Left colon (tissue), 2 donors: ENCODE data around the gene RAPGEFL1. TPM values are rescaled to one million over a fixed set of nuclear protein-coding genes. Genes with fewer than 3 reads are reported as not detected.

Source experiments
- ATAC-seq: fragments of 200-7000 bp; cut with Tn5 transposase; one replicate; pipeline ENCODE4 v1.9.1; 2020; ENCODE audit warnings: mild to moderate bottlenecking, moderate library complexity
- DNase-seq, 2 donors: peaks; one replicate each; pipeline ENCODE4 v3.0.0-alpha.2; 2020
- intact Hi-C, 2 donors: fragments of 100-400 bp; cut with DNase I in 1 of 2; cut with micrococcal nuclease in 1 of 2; formaldehyde crosslinking; loops; one replicate each; pipeline versions ENCODE4 v1.11.2 to v1.14.0; 2022; cut with DNase I, micrococcal nuclease
- total RNA-seq, 2 donors: library from RNA; stranded (reverse); fragmentation: NEBNext Ultra II Directional; extraction: Animal tissue kit (Norgen Biotek cat#: 25700); gene quantifications; one replicate each; pipeline ENCODE4 v1.2.1, GENCODE V29; 2021
- donor health status: DM: no; HTN: no; CAD: no.
- donor health status: DM: yes; HTN: yes; CAD: no.

RAPGEFL1 gene
- total RNA-seq, 2 donors from 2014 or later = 149 to 194 TPM

DNA sequence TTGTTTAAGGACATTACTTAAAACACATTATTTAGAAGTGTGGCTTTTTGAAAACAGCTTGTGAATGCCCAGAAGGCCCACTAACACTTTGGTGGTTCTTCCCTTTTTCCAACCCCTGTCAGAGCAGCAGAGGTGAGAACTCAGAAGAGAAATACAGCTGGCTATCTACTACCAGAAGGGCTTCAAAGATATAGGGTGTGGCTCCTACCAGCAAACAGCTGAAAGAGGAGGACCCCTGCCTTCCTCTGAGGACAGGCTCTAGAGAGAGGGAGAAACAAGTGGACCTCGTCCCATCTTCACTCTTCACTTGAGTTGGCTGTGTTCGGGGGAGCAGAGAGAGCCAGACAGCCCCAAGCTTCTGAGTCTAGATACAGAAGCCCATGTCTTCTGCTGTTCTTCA, 6.9 kb upstream of the RAPGEFL1 start:
- intact Hi-C loops = loop anchor here in 1 of 2 donors (10.0 kb wide), 1 partner anchor 146 kb away; no protein-coding TSS in a partner anchor
- DNase-seq = no peak
- ATAC-seq = no peak

DNA sequence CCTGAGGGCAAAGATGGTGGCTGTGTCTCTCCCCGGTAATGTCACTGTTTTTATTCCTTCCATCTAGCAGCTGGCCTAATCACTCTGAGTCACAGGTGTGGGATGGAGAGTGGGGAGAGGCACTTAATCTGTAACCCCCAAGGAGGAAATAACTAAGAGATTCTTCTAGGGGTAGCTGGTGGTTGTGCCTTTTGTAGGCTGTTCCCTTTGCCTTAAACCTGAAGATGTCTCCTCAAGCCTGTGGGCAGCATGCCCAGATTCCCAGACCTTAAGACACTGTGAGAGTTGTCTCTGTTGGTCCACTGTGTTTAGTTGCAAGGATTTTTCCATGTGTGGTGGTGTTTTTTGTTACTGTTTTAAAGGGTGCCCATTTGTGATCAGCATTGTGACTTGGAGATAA, 5.5 kb upstream of the RAPGEFL1 start:
- intact Hi-C loops = loop anchor here in 1 of 2 donors (10.0 kb wide), 1 partner anchor 147 kb away; no protein-coding TSS in a partner anchor
- no peak for ATAC-seq

DNA sequence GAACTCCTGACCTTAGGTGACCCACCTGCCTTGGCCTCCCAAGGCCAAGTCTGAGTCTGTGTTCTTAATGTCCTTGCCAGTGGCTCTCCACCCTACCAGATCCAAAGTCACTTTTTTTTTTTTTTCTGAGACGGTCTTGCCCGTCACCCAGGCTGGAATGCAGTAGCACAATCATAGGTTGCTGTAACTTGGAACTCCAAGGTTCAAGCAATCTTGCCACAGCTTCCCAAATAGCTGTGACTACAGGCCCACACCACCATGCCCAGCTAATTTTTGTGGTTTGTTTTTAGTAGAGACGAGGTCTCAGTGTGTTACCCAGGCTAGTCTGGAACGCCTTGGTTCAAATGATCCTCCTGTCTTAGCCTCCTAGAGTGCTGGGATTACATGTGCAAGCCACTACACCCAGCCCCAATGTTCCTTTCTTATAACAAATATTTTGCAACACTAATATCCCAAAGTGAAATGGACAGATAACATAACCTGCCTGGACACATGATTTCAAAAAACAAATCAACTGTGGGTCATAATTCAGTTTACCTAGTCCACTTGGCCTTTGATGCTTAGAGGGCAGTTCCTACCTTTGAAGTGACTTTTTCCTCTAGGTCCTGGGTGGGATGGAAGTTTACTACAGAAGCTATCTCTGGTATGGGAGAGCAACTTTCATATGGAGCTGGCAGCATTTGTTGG, 4.0 kb upstream of the RAPGEFL1 start:
- ATAC-seq (no peak), DNase-seq (no peak)
- intact Hi-C loops = loop anchor here in 1 of 2 donors (10.0 kb wide), 1 partner anchor 148 kb away; no protein-coding TSS in a partner anchor

More for the DNA sequence above, 5.5 kb upstream of the RAPGEFL1 start:
- no peak for DNase-seq

DNA sequence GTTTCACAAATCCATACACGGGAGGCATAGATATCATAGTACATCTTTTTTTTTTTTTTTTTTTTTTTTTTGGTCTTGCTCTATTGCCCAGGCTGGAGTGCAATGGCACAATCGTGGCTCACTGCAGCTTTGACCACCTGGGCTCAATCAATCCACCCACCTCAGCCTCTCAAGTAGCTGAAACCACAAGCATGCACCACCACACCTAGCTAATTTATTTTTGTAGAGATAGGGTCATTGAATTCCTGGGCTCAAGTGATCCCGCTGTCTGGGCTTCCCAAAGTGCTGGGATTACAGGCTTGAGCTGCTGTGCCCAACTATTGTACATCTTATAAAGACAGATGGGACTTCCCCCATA, 3.5 kb upstream of the RAPGEFL1 start:
- no peak for DNase-seq
- ATAC-seq = no peak
- intact Hi-C loops = loop anchor here in 1 of 2 donors (10.0 kb wide), 1 partner anchor 149 kb away; no protein-coding TSS in a partner anchor

DNA sequence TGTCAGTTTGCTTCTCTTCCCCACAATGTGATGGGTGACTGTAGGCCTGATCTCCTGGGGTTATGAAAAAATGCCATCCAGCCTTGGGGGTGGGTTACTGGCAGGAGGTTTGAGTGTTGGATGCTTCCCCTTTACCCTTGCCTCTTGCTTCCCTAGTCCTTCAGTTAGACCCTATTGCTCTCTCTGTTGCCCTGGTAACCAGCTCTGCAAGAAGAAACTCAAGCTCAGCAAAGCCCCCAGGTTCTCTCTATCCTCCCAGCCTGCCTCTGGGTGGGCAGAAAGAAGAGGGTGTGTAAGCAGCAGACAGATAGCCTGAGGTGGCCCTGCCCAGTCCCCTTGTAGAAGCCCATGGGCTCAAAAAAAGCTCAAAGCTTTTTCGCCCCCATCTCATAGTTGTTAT, 2.8 kb upstream of the RAPGEFL1 start:
- ATAC-seq = no peak
- no peak for DNase-seq
- intact Hi-C loops = loop anchor here in 1 of 2 donors (10.0 kb wide), 1 partner anchor 150 kb away; no protein-coding TSS in a partner anchor

DNA sequence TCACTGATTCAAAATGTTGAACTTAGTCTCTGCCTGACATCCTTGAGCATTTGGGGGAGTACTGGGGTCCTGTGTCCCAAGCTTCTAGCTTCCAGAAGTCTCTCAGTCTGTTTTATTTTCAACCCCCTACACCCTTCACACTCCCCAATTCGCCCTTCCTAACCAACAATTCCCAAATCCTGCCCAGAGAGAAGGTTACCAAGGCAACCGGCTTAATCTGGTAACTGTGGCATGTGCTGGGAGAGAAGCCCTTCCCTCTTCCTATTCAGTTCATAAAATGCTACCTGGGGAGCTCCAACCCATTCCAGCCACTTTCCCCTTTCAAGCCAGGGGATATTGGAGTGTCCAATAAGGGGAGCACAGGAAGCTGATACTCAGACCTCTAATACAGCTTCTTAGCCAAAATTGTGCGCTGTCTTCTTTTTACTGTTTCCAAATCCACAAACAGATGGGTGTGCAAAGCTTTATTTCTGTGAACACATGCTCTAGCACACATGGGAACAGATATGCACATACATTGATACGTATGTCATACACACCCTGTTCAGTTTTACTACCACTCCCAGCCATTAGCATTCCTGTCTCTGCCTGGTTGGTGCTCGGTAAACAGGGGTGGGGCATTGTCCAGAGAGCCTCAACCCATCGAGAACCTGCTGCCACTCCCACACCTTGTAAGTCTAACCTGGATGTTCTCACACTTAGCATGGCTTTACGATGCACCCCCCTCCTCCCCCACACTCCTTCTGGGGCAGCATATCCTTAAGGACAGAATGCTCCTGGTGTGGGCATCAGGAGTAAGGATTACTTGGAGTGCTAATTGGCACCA, 1.1 kb upstream of the RAPGEFL1 start:
- peak; percentile 83 to 95 for DNase-seq
- ATAC-seq = peak; percentile 63
- intact Hi-C loops = loop anchor here in 1 of 2 donors (10.0 kb wide), 1 partner anchor 151 kb away; no protein-coding TSS in a partner anchor

DNA sequence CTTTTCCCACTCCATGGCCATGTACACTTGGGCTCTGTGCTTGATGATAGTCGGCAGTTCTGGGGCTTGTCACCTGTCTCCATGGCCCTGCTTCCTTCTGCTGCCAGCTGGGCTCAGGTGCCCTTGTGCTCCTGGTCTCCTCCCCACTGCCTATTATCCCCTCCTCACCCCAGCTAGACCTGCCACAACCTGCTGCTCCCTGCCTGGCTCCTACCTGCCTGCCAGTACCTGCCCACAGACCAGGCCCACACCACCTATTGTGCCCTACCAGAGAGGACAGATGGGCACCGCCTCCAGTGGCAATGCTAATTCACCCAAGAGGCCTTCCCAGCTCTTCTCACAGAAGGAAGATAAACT, 538 bp upstream of the RAPGEFL1 start:
- ATAC-seq (peak; percentile 31), DNase-seq (peak; percentile 63 to 74)
- intact Hi-C loops = loop anchor here in 1 of 2 donors (10.0 kb wide), 1 partner anchor 152 kb away; no protein-coding TSS in a partner anchor

DNA sequence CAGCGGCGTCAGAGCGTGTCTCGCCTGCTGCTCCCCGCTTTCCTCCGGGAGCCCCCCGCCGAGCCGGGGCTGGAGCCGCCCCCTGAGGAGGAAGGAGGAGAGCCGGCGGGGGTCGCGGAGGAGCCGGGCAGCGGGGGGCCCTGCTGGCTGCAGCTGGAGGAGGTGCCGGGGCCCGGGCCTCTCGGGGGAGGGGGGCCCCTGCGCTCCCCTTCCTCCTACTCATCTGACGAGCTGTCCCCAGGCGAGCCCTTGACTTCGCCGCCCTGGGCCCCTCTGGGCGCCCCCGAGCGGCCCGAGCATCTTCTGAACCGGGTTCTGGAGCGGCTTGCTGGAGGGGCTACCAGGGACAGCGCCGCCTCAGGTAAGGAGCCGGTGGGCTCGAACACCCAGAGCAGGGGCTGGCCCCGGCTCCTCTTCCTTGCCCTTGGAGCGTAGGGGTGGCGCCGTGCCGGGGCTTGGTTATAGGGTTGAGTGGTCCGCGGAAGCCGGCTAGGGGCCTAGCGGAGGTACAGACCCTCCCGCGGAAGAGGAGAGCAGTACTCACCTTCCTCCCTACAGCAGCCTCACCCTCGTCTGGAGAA, 841 bp downstream of the RAPGEFL1 start:
- DNase-seq (peak in 1 of 2 donors; percentile 55), ATAC-seq (peak; percentile 1)
- intact Hi-C loops = loop anchor here in 1 of 2 donors (10.0 kb wide), 1 partner anchor 153 kb away; no protein-coding TSS in a partner anchor

DNA sequence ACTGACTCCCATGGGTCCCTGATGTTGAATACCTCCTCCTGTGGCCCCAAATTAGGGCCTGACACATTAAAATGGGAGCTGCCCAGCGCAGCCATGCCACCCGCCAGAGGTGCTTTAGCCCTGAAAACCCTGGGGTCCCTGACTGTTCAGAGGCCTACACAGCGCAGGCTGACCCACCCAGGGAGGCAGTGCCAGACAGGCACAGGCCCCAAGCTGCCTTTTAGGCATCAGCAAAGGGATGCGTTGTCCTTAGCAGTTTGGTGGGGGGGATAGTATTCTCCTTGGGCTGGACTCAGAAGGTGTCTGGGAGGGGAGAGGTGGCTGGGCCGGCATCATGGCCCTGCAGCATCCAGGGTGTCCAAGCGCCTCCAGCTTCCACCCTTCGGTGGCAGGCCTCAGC, 1.4 kb downstream of the RAPGEFL1 start:
- intact Hi-C loops = loop anchor here in 1 of 2 donors (10.0 kb wide), 1 partner anchor 154 kb away; no protein-coding TSS in a partner anchor
- ATAC-seq (no peak), DNase-seq (peak in 1 of 2 donors; percentile 32)

DNA sequence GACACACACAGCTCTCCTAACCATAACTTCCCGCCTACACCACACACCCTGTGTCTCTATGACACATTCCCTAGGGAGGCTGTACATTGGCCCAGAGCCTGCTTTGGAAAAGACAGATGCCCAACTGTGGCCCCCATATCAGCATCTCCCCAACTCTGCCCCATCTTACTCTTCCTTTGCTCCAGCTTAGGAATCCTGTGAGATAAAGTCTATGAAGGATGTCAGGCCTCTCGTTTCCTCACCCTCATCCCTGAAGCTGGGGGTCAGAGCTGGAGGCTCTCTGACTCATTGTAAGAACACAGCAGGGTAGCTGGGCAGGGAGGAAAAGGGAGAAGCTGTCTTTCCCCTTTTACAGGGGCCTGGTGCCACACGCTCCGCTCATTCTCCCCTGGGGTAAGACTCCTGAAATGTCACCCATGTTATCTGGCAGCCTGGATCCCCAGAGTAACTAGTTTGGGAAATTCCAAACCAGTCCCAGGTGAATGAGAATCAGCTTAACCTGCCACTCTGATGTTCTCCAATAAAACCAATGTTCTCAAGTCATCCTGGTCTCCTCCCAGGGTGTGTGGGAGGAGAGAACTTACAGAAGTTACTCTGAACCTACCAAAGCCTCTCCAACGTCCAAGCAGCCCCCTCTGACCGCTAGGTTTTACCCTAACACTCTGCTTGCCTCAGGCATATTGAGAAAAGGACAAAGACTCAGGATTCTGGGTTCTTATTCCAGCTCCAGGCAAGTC, 2.8 kb downstream of the RAPGEFL1 start:
- intact Hi-C loops = loop anchor here in 1 of 2 donors (10.0 kb wide), 1 partner anchor 155 kb away; no protein-coding TSS in a partner anchor
- DNase-seq (peak; percentile 34 to 46), ATAC-seq (peak; percentile 6)

DNA sequence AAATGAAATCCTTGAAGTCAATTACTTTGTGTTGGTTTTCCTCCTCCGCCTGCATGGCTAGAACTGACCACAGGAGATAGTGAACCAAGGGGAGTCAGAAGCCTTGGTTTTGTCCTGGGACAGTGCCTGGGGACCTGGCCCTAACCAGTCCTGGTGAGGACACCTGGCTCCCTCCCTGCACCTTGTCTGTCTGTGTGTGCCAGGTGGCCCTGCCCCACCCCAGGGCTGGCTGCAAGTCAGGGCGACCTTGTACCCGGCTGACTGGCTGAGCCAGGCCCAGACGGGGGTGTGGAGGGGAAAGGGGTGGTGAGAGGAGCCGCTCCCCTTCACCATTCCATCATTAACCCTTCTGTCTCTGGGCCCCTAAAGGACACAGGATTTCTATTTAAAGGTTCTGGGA, 3.4 kb downstream of the RAPGEFL1 start:
- intact Hi-C loops = no loop called here
- ATAC-seq (peak; percentile 61), DNase-seq (peak; percentile 90 to 95)

DNA sequence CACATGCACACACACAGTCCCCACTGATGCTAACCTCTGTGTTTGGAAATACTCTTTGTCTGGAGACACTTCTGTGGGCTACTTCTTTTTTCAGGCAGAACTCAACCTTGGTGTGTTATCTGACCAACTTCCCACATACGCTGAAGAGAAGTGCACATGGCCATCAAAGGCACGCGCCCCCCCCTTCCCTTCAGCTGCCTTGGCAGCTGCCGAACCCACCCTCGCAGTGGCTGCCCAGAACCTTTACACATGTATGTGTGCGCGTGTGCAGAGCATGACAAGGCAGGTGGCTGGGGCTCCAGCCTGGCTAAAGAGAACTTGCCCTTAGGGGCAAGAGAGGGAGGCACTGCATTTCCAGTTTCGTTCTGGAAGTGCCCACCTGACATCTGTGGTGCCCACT, 3.9 kb downstream of the RAPGEFL1 start:
- intact Hi-C loops = no loop called here
- ATAC-seq = no peak
- DNase-seq = peak in 1 of 2 donors; percentile 45

DNA sequence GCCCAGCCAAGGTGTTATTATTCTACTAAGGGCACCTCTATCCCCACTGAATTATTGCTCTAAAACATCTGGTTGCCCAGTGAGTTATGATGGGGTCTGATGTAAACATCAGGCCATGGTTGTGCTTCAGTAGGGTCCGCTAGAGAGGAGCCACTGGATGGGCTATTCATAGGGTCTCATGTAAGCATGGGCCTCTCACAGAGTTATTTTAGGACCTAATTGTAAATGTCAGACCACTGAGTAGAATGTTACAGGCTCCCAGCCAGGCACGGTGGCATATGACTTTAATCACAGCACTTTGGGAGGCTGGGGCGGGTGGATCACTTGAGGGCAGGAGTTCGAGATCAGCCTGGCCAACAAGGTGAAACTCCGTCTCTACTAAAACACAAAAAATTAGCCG, 5.3 kb downstream of the RAPGEFL1 start:
- no peak for DNase-seq
- intact Hi-C loops = no loop called here

DNA sequence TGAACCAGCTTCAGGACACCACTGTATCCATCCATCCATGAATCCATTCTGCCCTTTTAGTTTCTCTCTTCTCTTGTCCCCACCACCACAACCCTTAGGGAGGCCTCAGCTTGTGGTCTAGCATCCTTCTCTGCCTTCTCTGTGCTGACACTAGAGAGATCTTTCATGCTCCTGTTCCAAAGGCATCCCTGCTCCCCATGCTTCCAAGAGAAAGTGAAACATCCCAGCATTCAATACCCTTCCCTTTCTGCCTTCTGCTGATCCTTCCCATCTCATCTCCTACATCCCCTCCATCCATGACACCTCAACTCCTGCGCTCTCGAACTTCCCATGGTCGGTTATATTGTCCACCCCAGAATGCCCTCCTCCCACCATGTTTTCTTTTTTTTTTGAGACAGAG, 10.0 kb downstream of the RAPGEFL1 start:
- ATAC-seq (no peak), DNase-seq (no peak)
- intact Hi-C loops = no loop called here

More for the DNA sequence above, 5.3 kb downstream of the RAPGEFL1 start:
- no peak for ATAC-seq

DNA sequence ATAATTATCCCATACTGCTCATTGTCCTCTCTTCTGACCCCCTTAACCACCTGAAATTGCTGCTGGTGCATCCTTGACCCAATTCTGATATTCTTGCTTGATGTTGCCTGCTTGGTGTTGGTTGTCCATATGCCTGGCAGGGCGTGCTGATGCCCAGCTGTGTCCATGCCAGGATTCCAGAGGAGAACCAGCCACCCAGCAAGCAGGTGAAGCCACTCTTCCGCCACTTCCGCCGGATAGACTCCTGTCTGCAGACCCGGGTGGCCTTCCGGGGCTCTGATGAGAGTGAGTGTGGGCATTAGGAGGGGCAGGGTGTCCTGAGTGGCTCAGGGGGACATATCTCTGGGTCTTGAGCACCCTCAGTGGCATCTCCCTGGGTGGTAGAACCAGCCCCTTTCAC, 11.4 kb downstream of the RAPGEFL1 start:
- no peak for ATAC-seq

DNA sequence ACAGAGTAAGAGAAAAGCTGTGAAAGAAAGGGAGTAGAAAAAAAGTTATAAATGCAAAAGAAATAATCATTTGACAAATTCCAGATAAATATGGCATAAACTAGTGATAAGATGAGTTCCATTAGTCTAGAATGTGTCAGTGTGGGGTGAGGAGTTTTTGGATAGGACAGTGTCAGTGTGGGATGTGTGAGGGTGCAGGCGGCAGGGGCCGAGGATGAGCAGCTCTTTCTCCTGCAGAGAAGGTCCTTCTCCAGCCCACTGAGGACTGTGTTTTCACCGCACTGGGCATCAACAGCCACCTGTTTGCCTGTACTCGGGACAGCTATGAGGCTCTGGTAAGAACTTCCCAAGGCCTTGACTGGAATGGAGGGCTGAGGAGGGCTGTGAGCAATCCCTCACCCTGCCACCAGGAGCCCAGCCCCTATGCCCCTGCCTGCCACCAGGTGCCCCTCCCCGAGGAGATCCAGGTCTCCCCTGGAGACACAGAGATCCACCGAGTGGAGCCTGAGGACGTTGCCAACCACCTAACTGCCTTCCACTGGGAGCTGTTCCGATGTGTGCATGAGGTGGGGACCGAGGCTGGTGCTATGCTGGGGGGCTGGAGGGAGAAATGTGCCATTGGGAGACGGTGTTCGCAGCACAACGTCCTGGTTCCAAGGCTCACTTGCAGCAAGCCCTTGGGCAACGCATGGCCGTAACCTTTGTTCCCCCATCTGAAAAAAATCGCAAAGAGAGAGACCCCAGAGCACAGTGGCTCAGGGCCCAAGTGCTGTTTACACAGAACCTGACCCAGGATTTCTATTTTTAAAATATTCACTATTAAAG, 13.1 kb downstream of the RAPGEFL1 start:
- ATAC-seq = no peak
- DNase-seq = no peak
- intact Hi-C loops = loop anchor here in 1 of 2 donors (10.0 kb wide), 1 partner anchor 164 kb away; no protein-coding TSS in a partner anchor

More for the DNA sequence above, 11.4 kb downstream of the RAPGEFL1 start:
- intact Hi-C loops = no loop called here
- no peak for DNase-seq
